Measurements from ENCODE around the gene USP46.

- TF ChIP-seq CTCF (conservative IDR thresholded peaks at IDR 0.05; ENCODE audit: low read depth, low read length) (no peak), EZH2 (IDR thresholded peaks at IDR 0.05; ENCODE audit: borderline replicate concordance, low read depth, low read length, poor library complexity, severe bottlenecking) (no peak)
These were observed 48.0 kb downstream of the USP46 start for GRCh38 chr4:52611030-52611555.
